ENCODE data around the gene FBXW8. TPM values are rescaled to one million over a fixed set of nuclear protein-coding genes. Genes with fewer than 3 reads are reported as not detected.

Gene FBXW8
- total RNA-seq, 1 experiment from 2014 or later, result 24.2 TPM

DNA sequence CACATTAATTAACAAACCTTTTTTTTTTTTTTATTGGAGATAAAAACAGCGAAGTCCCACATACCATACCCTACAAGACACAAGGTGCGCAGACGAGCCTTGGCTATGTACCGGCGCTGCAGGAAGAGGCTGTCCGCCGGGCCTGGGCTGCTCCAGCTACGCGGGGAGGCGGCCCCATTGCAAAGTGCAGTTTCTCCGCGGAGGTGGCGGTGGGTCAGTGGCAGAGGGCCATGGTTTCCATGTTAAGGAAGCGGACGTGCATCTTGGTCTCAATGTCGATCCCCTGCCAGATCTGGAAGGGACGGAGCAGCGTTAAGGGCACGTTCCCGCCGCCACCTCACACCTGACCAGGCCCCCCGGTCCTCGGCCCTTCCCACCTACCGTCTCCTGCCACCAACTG lies 128.2 kb downstream of the FBXW8 start:
- no peaks in the 10 kb centered on the region for H3K36me3 Mint-ChIP-seq (ENCODE audit: insufficient read depth, unreplicated experiment)
- no peaks in the 10 kb centered on the region for H3K27me3 Mint-ChIP-seq (ENCODE audit: insufficient read depth, unreplicated experiment)
- BruUV-seq (replicated peaks), result no TSS peak
- TF ChIP-seq, protein P1, sequence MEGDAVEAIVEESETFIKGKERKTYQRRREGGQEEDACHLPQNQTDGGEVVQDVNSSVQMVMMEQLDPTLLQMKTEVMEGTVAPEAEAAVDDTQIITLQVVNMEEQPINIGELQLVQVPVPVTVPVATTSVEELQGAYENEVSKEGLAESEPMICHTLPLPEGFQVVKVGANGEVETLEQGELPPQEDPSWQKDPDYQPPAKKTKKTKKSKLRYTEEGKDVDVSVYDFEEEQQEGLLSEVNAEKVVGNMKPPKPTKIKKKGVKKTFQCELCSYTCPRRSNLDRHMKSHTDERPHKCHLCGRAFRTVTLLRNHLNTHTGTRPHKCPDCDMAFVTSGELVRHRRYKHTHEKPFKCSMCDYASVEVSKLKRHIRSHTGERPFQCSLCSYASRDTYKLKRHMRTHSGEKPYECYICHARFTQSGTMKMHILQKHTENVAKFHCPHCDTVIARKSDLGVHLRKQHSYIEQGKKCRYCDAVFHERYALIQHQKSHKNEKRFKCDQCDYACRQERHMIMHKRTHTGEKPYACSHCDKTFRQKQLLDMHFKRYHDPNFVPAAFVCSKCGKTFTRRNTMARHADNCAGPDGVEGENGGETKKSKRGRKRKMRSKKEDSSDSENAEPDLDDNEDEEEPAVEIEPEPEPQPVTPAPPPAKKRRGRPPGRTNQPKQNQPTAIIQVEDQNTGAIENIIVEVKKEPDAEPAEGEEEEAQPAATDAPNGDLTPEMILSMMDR (IDR thresholded peaks at IDR 0.05; ENCODE audit: unreplicated experiment), result no peak
- no peak for DNase-seq (ENCODE audit: unreplicated experiment)
- no peaks in the 10 kb centered on the region for H3K9me3 Mint-ChIP-seq (ENCODE audit: unreplicated experiment)
- POLR2A ChIA-PET, result no interaction called here
- H3K4me3 Mint-ChIP-seq (ENCODE audit: unreplicated experiment), result no peak overlapping the region
- H3K27ac Mint-ChIP-seq (ENCODE audit: low read depth, unreplicated experiment), result no peak overlapping the region
- H3K4me1 Mint-ChIP-seq (ENCODE audit: insufficient read depth, unreplicated experiment), result no peaks in the 10 kb centered on the region
- intact Hi-C loops (cut with micrococcal nuclease), result no loop called here
- CTCF ChIA-PET, result interaction anchor here (0.6 kb wide), 1 partner anchor 12 kb away, joined by 3 read pairs; no protein-coding TSS in a partner anchor

DNA sequence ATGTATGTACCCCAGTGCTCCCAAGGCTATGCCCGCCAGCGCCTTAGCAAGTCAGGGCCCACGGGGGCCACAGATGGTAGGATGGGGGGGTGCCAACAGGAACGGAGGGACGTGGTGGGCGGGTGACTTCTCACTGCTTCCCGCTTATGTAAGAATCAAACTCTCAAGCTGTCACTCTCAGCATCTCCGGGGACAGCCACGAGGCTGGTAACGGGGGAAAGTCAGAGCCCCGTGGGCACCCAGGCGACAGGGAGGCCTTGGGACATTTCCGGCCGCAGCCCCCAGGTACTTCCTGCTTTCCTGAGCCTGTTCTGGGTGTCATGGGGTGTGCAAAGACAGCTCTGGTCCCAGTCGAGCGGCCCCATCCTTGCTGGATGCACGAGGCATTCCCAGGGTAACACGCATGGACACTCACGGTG lies 129.2 kb downstream of the FBXW8 start:
- no peak for DNase-seq (ENCODE audit: unreplicated experiment)
- Mint-ChIP-seq H3K36me3 (ENCODE audit: insufficient read depth, unreplicated experiment) (no peaks in the 10 kb centered on the region), H3K4me3 (ENCODE audit: unreplicated experiment) (no peak overlapping the region), H3K4me1 (ENCODE audit: insufficient read depth, unreplicated experiment) (no peaks in the 10 kb centered on the region), H3K27me3 (ENCODE audit: insufficient read depth, unreplicated experiment) (no peaks in the 10 kb centered on the region), H3K9me3 (ENCODE audit: unreplicated experiment) (no peaks in the 10 kb centered on the region), H3K27ac (ENCODE audit: low read depth, unreplicated experiment) (no peak overlapping the region)
- no TSS peak for BruUV-seq (replicated peaks)
- ChIA-PET POLR2A (no interaction called here), CTCF (interaction anchor here (0.7 kb wide), 1 partner anchor 65 kb away, joined by 4 read pairs; no protein-coding TSS in a partner anchor)
- intact Hi-C loops (cut with micrococcal nuclease), result no loop called here
- TF ChIP-seq, protein P1 (IDR thresholded peaks at IDR 0.05; ENCODE audit: unreplicated experiment), result no peak

DNA sequence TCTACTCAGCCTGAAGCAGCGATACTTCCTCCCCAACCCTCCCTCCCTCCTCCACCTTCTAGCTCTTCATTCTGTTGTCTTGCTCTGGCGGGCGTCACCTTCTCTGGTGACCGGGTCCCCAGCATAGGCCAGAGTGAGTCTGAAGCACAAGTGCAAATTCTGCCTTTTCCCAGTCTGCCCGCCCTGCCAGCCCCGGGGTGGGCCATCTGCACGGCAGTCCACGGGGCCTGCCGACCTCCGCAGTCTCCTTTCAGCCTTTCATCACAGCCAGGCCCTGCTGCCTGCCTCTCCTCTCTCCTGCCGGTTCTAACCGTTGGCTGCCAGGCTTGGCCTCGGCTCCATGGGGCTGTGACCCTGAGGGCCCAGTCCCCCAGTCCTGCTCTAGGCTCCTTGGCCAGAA lies 129.7 kb downstream of the FBXW8 start:
- intact Hi-C loops (cut with micrococcal nuclease), result no loop called here
- Mint-ChIP-seq H3K27ac (ENCODE audit: low read depth, unreplicated experiment) (no peak overlapping the region), H3K4me3 (ENCODE audit: unreplicated experiment) (no peak overlapping the region), H3K9me3 (ENCODE audit: unreplicated experiment) (no peaks in the 10 kb centered on the region), H3K36me3 (ENCODE audit: insufficient read depth, unreplicated experiment) (no peaks in the 10 kb centered on the region), H3K4me1 (ENCODE audit: insufficient read depth, unreplicated experiment) (no peaks in the 10 kb centered on the region), H3K27me3 (ENCODE audit: insufficient read depth, unreplicated experiment) (no peaks in the 10 kb centered on the region)
- TF ChIP-seq, protein P1 (IDR thresholded peaks at IDR 0.05; ENCODE audit: unreplicated experiment), result no peak
- ChIA-PET POLR2A (no interaction called here), CTCF (interaction anchor here (0.6 kb wide), 1 partner anchor 1084 kb away, joined by 4 read pairs; no protein-coding TSS in a partner anchor)
- no TSS peak for BruUV-seq (replicated peaks)
- no peak for DNase-seq (ENCODE audit: unreplicated experiment)

DNA sequence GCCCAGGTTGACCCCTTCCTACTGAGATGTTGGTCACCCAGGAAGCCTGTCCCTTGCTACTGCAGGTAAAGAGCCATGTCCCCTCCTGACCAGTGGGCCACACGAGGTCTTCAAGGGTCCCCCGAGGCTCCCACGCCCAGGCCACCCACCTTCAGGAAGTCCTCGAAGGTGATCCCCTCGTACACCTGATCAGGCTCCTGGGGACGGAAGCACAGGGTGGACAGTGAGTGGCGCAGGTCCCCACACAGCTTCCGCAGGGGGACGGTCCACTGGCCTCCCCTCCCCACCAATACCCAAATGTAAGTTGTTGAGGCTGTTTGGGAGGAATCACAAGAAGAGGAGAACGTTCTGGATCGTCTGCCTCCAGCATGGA lies 131.0 kb downstream of the FBXW8 start:
- H3K27ac Mint-ChIP-seq (ENCODE audit: low read depth, unreplicated experiment), result no peak overlapping the region
- CTCF ChIA-PET, result no interaction called here
- TF ChIP-seq, protein P1 (IDR thresholded peaks at IDR 0.05; ENCODE audit: unreplicated experiment), result no peak
- DNase-seq (ENCODE audit: unreplicated experiment), result no peak
- no TSS peak for BruUV-seq (replicated peaks)
- intact Hi-C loops (cut with micrococcal nuclease), result no loop called here
- no peaks in the 10 kb centered on the region for H3K36me3 Mint-ChIP-seq (ENCODE audit: insufficient read depth, unreplicated experiment)
- H3K4me3 Mint-ChIP-seq (ENCODE audit: unreplicated experiment), result no peak overlapping the region
- no peaks in the 10 kb centered on the region for H3K9me3 Mint-ChIP-seq (ENCODE audit: unreplicated experiment)
- POLR2A ChIA-PET, result no interaction called here
- H3K27me3 Mint-ChIP-seq (ENCODE audit: insufficient read depth, unreplicated experiment), result no peaks in the 10 kb centered on the region
- no peaks in the 10 kb centered on the region for H3K4me1 Mint-ChIP-seq (ENCODE audit: insufficient read depth, unreplicated experiment)

Measured in MCF 10A (cell line).